GM12865 (cell line): ENCODE measurements around the gene MAN1A2.
A peak's percentile ranks its signal among the peaks of the same experiment; 100 is the strongest.

Source experiments
- DNase-seq: peaks from one replicate; pipeline ENCODE4 v3.0.0; 2010; ENCODE audit warnings: low read depth
- H3K4me3 ChIP-seq: 2 replicates; pipeline ENCODE4 v1.5.1; 2011; ENCODE audit warnings: mild to moderate bottlenecking, low read depth, low read length, control low read depth
- CTCF ChIP-seq: IDR thresholded peaks from 2 replicates; pipeline ENCODE4 v1.5.1; 2011; ENCODE audit warnings: low read length, control low read depth, low read depth, inconsistent platforms; ENCODE audit not compliant: insufficient read depth; ENCODE audit errors: missing control alignments

Gene MAN1A2

GRCh38 chr1:117370509-117370908 lies 3.3 kb downstream of the MAN1A2 start:
- no peak for TF ChIP-seq CTCF
- DNase-seq: no peak
- H3K4me3 ChIP-seq: peak overlapping the region; percentile 72

GRCh38 chr1:117371441-117372151 lies 4.3 kb downstream of the MAN1A2 start:
- DNase-seq: no peak
- H3K4me3 ChIP-seq: peak overlapping the region; percentile 72
- TF ChIP-seq CTCF: no peak

GRCh38 chr1:117372863-117373412 lies 5.7 kb downstream of the MAN1A2 start:
- H3K4me3 ChIP-seq: no peak overlapping the region
- no peak for TF ChIP-seq CTCF
- no peak for DNase-seq

GRCh38 chr1:117373932-117374331 lies 6.7 kb downstream of the MAN1A2 start:
- TF ChIP-seq CTCF: no peak
- H3K4me3 ChIP-seq: no peak overlapping the region
- DNase-seq: no peak

- TF ChIP-seq CTCF: no peak
- no peak overlapping the region for H3K4me3 ChIP-seq
Measured at GRCh38 chr1:117375327-117375726, 8.1 kb downstream of the MAN1A2 start.

GRCh38 chr1:117387060-117387633 lies 19.9 kb downstream of the MAN1A2 start:
- no peak for DNase-seq
- no peak for TF ChIP-seq CTCF
- H3K4me3 ChIP-seq: no peak overlapping the region

More at GRCh38 chr1:117375327-117375726, 8.1 kb downstream of the MAN1A2 start:
- no peak for DNase-seq
